Urinary bladder (tissue), 4 donors: ENCODE results near the gene PDZK1. TPM values are rescaled to one million over a fixed set of nuclear protein-coding genes. Genes with fewer than 3 reads are reported as not detected.
"Not testable (repeated sequence)": the region's sequence is repeated elsewhere in the genome, so short reads cannot be mapped to it uniquely, and the experiment has no call there.

Experiments
- DNase-seq: peaks from one replicate; pipeline ENCODE4 v3.0.0-alpha.2; 2015; ENCODE audit errors: extremely low spot score
- H3K27ac ChIP-seq: one replicate; pipeline ENCODE4 v1.5.1; 2013; ENCODE audit warnings: low read depth, mild to moderate bottlenecking, moderate library complexity
- H3K36me3 ChIP-seq: one replicate; pipeline ENCODE4 v1.6.1; 2013; ENCODE audit warnings: mild to moderate bottlenecking, moderate library complexity; ENCODE audit not compliant: insufficient read depth
- H3K4me1 ChIP-seq: one replicate; pipeline ENCODE4 v1.6.1; 2013; ENCODE audit warnings: mild to moderate bottlenecking, moderate library complexity; ENCODE audit not compliant: insufficient read depth
- H3K4me3 ChIP-seq: one replicate; pipeline ENCODE4 v1.5.1; 2013; ENCODE audit warnings: low read depth, low read length
- WGBS: extraction: QIAGEN DNeasy Blood & Tissue Kit; methylation state at CpG from one replicate; pipeline ENCODE4 v1.1.7; 2013; 5-methylcytosine and 5-hydroxymethylcytosine counted together
- polyA plus RNA-seq: library from polyadenylated mRNA; stranded (reverse); fragments of 200-250 nt; gene quantifications from one replicate; pipeline ENCODE4 v1.2.3, GENCODE V29; 2013
- total RNA-seq: library from RNA; depleted of rRNA; stranded (reverse); fragments of >200 nt; gene quantifications from one replicate; pipeline ENCODE4 v1.2.3, GENCODE V29; 2014
- donor health status: healthy with polysubstance abuse.
- donor health status: healthy.

Gene PDZK1
- total RNA-seq (0.37 TPM), polyA plus RNA-seq (0.18 TPM)

GRCh38 chr1:145707183-145707867 is at the start of gene PDZK1:
TSS of gene PDZK1 (minus strand) at chr1:145707368. CDS start at chr1:145688021, 19,347 bp downstream.
- Histone ChIP-seq H3K27ac (no peak within 1 kb of the TSS), H3K36me3 (no peaks in the 10 kb centered on the region), H3K4me3 (no peak within 1 kb of the TSS), H3K4me1 (no peaks in the 10 kb centered on the region)
- 80% methylated on average over 9 of the region's 9 CpGs for WGBS
- no peak for DNase-seq

GRCh38 chr1:145751491-145752037 is 44.4 kb upstream of the PDZK1 start:
- H3K4me1 ChIP-seq = no peaks in the 10 kb centered on the region
- WGBS = 77% methylated on average over 5 of the region's 5 CpGs
- no peak overlapping the region for H3K4me3 ChIP-seq
- no peak overlapping the region for H3K27ac ChIP-seq
- H3K36me3 ChIP-seq = peaks cover 6% of the 10 kb centered on the region
- DNase-seq = no peak

- DNase-seq = no peak
- Histone ChIP-seq H3K4me1 (no peaks in the 10 kb centered on the region), H3K27ac (no peak overlapping the region), H3K4me3 (no peak overlapping the region), H3K36me3 (peaks cover 6% of the 10 kb centered on the region)
- 80% methylated on average over 5 of the region's 5 CpGs for WGBS
Observed at GRCh38 chr1:145750426-145750825, 43.3 kb upstream of the PDZK1 start.

DNA sequence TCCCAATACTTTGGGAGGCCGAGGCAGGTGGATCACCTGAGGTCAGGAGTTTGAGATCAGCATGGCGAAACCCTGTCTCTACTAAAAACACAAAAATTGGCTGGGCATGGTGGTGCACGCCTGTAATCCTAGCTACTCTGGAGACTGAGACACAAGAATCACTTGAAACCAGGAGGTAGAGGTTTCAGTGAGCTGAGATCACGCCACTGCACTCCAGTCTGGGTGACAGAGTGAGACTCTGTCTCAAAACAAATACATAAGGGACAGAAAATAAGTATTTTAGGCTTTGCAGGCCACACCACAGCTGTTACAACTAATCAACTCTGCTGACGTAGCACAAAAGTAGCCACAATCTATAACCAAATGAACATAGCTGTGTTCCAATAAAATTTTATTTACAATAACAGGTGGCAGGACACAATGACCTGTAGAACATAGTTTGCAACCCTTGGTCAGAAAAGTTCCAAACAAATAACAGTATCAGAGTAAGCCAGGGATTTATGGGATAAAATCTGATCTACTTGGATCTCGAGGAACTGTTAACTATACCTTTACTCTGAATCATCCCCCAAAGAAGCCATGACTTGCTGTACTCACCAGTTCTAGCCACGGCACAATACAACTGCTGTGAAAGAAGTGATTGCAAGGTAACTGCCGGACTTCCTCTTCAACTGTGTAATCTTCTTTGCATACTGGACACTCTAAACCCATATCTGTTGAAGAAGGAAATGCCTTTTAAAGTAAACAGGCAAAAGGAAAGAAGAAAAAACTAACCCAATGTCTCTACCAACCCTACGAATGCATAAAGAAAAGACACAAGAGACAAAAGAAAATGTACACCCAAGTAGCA is 40.5 kb upstream of the PDZK1 start:
- no peak overlapping the region for H3K27ac ChIP-seq
- no peak overlapping the region for H3K4me3 ChIP-seq
- peaks cover 9% of the 10 kb centered on the region for H3K36me3 ChIP-seq
- H3K4me1 ChIP-seq = no peaks in the 10 kb centered on the region
- DNase-seq = no peak
- 92% methylated on average over 9 of the region's 9 CpGs for WGBS

GRCh38 chr1:145740269-145740668 is 33.1 kb upstream of the PDZK1 start:
- 32% methylated on average over 4 of the region's 4 CpGs for WGBS
- no peaks in the 10 kb centered on the region for H3K4me1 ChIP-seq
- H3K4me3 ChIP-seq = no peak overlapping the region
- H3K36me3 ChIP-seq = peaks cover 5% of the 10 kb centered on the region
- DNase-seq = peak; percentile 17
- no peak overlapping the region for H3K27ac ChIP-seq

DNA sequence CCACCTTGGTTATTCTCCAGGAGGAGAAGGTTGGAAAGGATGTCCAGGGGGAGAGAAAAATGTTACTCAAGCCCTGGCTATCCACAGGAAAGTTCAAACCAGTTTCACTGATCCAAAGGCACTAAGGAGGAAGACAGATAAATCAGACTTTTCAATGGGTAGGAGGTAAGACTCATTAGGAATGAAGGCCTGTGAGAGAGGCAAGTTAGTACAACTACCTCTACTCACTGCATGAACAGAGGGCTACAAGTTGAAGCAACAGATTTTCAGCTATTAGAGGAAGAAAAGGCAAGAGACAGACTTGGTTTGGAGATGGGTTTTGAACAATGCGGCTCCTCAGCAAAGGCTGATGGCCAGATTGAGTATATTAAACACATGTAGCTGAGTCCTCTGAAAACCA is 29.0 kb upstream of the PDZK1 start:
- no peak for DNase-seq
- 98% methylated on average over 1 of the region's 1 CpG for WGBS
- Histone ChIP-seq H3K4me3 (no peak overlapping the region), H3K4me1 (no peaks in the 10 kb centered on the region), H3K27ac (no peak overlapping the region), H3K36me3 (peaks cover 6% of the 10 kb centered on the region)

- Histone ChIP-seq H3K4me1 (no peaks in the 10 kb centered on the region), H3K4me3 (no peak overlapping the region), H3K27ac (no peak overlapping the region), H3K36me3 (peaks cover 4% of the 10 kb centered on the region)
- 94% methylated on average over 3 of the region's 3 CpGs for WGBS
- no peak for DNase-seq
Observed at GRCh38 chr1:145730900-145731299, 23.7 kb upstream of the PDZK1 start.

GRCh38 chr1:145730467-145730866 is 23.3 kb upstream of the PDZK1 start:
- 80% methylated on average over 4 of the region's 4 CpGs for WGBS
- Histone ChIP-seq H3K36me3 (peaks cover 4% of the 10 kb centered on the region), H3K4me3 (no peak overlapping the region), H3K27ac (no peak overlapping the region), H3K4me1 (no peaks in the 10 kb centered on the region)
- DNase-seq = no peak

DNA sequence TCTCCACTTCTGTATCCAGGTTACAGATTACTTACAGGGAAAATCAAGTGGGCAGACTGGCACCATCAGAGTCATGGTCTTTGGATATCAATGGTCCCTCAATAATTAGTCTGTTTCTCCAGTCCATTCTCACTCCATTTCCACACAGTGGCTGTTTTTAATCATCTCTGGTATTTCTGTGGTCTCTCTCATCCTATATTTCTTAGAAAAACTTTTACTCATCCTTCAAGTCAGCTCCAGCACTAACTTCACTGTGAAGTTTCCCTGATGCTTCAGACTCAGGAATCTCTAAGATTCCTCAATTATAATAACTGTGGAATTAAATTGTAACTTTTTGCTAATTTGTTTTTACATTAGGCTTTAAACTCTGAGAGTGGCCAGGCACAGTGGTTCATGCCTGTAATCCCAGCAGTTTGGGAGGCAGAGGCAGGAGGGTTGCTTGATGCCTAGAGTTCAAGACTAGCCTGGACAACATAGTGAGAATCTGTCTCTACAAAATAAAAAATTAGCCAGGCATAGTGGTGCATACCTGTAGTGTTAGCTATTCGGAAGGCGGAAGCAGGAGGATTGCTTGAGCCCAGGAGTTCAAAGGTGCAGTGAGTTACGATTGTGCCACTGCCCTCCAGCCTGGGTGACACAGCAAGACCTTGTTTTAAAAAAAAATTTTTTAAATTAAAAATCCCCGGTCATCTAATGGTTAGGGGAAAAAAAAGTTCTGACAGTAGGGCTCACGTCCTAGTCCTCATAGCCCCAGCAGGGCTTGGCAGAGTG is 22.7 kb upstream of the PDZK1 start:
- no peak for DNase-seq
- peaks cover 4% of the 10 kb centered on the region for H3K36me3 ChIP-seq
- no peak overlapping the region for H3K27ac ChIP-seq
- no peak overlapping the region for H3K4me3 ChIP-seq
- no peaks in the 10 kb centered on the region for H3K4me1 ChIP-seq
- 93% methylated on average over 5 of the region's 5 CpGs for WGBS

DNA sequence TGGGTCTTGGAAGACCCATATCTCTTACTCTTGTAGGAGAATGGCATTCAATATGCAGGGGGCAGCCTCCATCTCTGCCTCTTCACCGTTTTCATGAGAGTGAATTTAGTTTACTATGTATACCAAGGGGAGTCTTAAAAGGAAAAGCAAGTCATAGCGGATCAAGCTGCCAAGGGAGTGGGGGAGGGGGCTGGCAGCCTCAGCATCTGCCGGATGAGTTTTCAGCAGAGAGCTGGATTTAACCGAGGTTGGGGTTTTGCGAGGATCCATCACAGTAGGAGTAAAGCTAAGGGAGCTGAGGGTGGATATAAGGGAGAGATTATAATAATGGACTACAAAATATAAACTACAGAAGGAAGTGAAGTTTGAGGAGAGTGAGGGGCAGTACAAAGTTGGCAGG is 22.0 kb upstream of the PDZK1 start:
- no peak for DNase-seq
- Histone ChIP-seq H3K4me3 (no peak overlapping the region), H3K27ac (no peak overlapping the region), H3K4me1 (no peaks in the 10 kb centered on the region), H3K36me3 (peaks cover 4% of the 10 kb centered on the region)
- 34% methylated on average over 5 of the region's 5 CpGs for WGBS

DNA sequence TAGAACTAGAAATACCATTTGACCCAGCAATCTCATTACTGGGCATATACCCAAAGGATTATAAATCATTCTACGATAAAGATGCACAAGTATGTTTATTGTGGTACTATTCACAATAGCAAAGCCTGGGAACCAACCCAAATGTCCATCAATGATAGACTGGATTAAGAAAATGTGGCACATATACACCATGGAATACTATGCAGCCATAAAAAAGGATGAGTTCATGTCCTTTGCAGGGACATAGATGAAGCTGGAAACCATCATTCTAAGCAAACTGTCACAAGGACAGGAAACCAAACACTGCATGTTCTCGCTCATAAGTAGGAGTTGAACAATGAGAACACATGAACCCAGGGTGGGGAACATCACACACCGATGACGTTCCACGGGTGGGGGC is 19.0 kb upstream of the PDZK1 start:
- not testable (repeated sequence) for H3K36me3 ChIP-seq, DNase-seq, H3K4me3 ChIP-seq, H3K4me1 ChIP-seq, H3K27ac ChIP-seq
- 94% methylated on average over 5 of the region's 5 CpGs for whole genome bisulfite sequencing

GRCh38 chr1:145720878-145721671 is 13.9 kb upstream of the PDZK1 start:
- H3K27ac ChIP-seq = no peak overlapping the region
- H3K4me1 ChIP-seq = no peaks in the 10 kb centered on the region
- no peak for DNase-seq
- H3K36me3 ChIP-seq = no peaks in the 10 kb centered on the region
- H3K4me3 ChIP-seq = peak overlapping the region; percentile 19
- WGBS = 7% methylated on average over 47 of the region's 47 CpGs

GRCh38 chr1:145720556-145720877 is 13.3 kb upstream of the PDZK1 start:
- Histone ChIP-seq H3K36me3 (no peaks in the 10 kb centered on the region), H3K27ac (no peak overlapping the region), H3K4me1 (no peaks in the 10 kb centered on the region), H3K4me3 (no peak overlapping the region)
- WGBS = 36% methylated on average over 5 of the region's 5 CpGs
- DNase-seq = no peak
